IPS-15b (cell line): ENCODE results near the gene PIK3R3.
A peak's percentile ranks its signal among the peaks of the same experiment; 100 is the strongest.

ENCODE experiments used
- H3K27me3 ChIP-seq: one replicate; pipeline ENCODE4 v1.6.1; 2013; ENCODE audit warnings: low read length; ENCODE audit not compliant: control insufficient read depth, insufficient read depth
- H3K36me3 ChIP-seq: one replicate; pipeline ENCODE4 v1.6.1; 2013; ENCODE audit warnings: low read length; ENCODE audit not compliant: control insufficient read depth, insufficient read depth
- H3K4me1 ChIP-seq: one replicate; pipeline ENCODE4 v1.6.1; 2013; ENCODE audit warnings: mild to moderate bottlenecking, low read length; ENCODE audit not compliant: control insufficient read depth, insufficient read depth
- H3K4me3 ChIP-seq: one replicate; pipeline ENCODE4 v1.5.1; 2013; ENCODE audit warnings: low read depth, low read length
- H3K9ac ChIP-seq: one replicate; pipeline ENCODE4 v1.6.1; 2013; ENCODE audit warnings: low read depth, mild to moderate bottlenecking, low read length
- H3K9me3 ChIP-seq: one replicate; pipeline ENCODE4 v1.6.1; 2013; ENCODE audit warnings: mild to moderate bottlenecking, low read length; ENCODE audit not compliant: control insufficient read depth, insufficient read depth

PIK3R3 gene

GRCh38 chr1:46171351-46171750, 38.9 kb upstream of the PIK3R3 start:
- H3K9me3 ChIP-seq: no peaks in the 10 kb centered on the region
- H3K4me3 ChIP-seq: no peak overlapping the region
- no peaks in the 10 kb centered on the region for H3K36me3 ChIP-seq
- H3K27me3 ChIP-seq: peaks cover 19% of the 10 kb centered on the region
- peaks cover 16% of the 10 kb centered on the region for H3K4me1 ChIP-seq
- no peak overlapping the region for H3K9ac ChIP-seq

- Histone ChIP-seq H3K27me3 (peaks cover 20% of the 10 kb centered on the region), H3K36me3 (no peaks in the 10 kb centered on the region), H3K9me3 (no peaks in the 10 kb centered on the region), H3K9ac (no peak overlapping the region), H3K4me1 (peaks cover 18% of the 10 kb centered on the region), H3K4me3 (no peak overlapping the region)
Observed at GRCh38 chr1:46169811-46170454, 37.5 kb upstream of the PIK3R3 start.

GRCh38 chr1:46168477-46168876, 36.0 kb upstream of the PIK3R3 start:
- Histone ChIP-seq H3K27me3 (peaks cover 20% of the 10 kb centered on the region), H3K9me3 (no peaks in the 10 kb centered on the region)

GRCh38 chr1:46166521-46167462, 34.4 kb upstream of the PIK3R3 start:
- Histone ChIP-seq H3K27me3 (peaks cover 20% of the 10 kb centered on the region), H3K36me3 (no peaks in the 10 kb centered on the region), H3K4me1 (peaks cover 11% of the 10 kb centered on the region), H3K4me3 (peak overlapping the region; percentile 40), H3K9ac (peak overlapping the region; percentile 54), H3K9me3 (no peaks in the 10 kb centered on the region)

More at GRCh38 chr1:46168477-46168876, 36.0 kb upstream of the PIK3R3 start:
- H3K4me1 ChIP-seq: peaks cover 11% of the 10 kb centered on the region
- H3K36me3 ChIP-seq: no peaks in the 10 kb centered on the region
- no peak overlapping the region for H3K4me3 ChIP-seq
- no peak overlapping the region for H3K9ac ChIP-seq

GRCh38 chr1:46160212-46160611, 27.8 kb upstream of the PIK3R3 start:
- H3K36me3 ChIP-seq: no peaks in the 10 kb centered on the region
- H3K4me3 ChIP-seq: no peak overlapping the region
- no peaks in the 10 kb centered on the region for H3K27me3 ChIP-seq
- H3K9me3 ChIP-seq: no peaks in the 10 kb centered on the region
- H3K9ac ChIP-seq: no peak overlapping the region
- no peaks in the 10 kb centered on the region for H3K4me1 ChIP-seq

- Histone ChIP-seq H3K4me1 (no peaks in the 10 kb centered on the region), H3K9me3 (no peaks in the 10 kb centered on the region), H3K4me3 (no peak overlapping the region), H3K9ac (no peak overlapping the region), H3K27me3 (no peaks in the 10 kb centered on the region), H3K36me3 (no peaks in the 10 kb centered on the region)
Observed at GRCh38 chr1:46159516-46159915, 27.1 kb upstream of the PIK3R3 start.

- Histone ChIP-seq H3K9me3 (no peaks in the 10 kb centered on the region), H3K4me1 (no peaks in the 10 kb centered on the region), H3K36me3 (no peaks in the 10 kb centered on the region), H3K9ac (no peak overlapping the region), H3K4me3 (no peak overlapping the region), H3K27me3 (no peaks in the 10 kb centered on the region)
Observed at GRCh38 chr1:46158312-46159281, 26.2 kb upstream of the PIK3R3 start.

- Histone ChIP-seq H3K4me1 (no peaks in the 10 kb centered on the region), H3K4me3 (no peak overlapping the region), H3K9me3 (no peaks in the 10 kb centered on the region), H3K27me3 (no peaks in the 10 kb centered on the region), H3K9ac (no peak overlapping the region), H3K36me3 (no peaks in the 10 kb centered on the region)
Observed at GRCh38 chr1:46157916-46158311, 25.5 kb upstream of the PIK3R3 start.

- H3K4me1 ChIP-seq: no peaks in the 10 kb centered on the region
- H3K9me3 ChIP-seq: no peaks in the 10 kb centered on the region
- no peak overlapping the region for H3K4me3 ChIP-seq
- H3K9ac ChIP-seq: no peak overlapping the region
- no peaks in the 10 kb centered on the region for H3K27me3 ChIP-seq
- H3K36me3 ChIP-seq: no peaks in the 10 kb centered on the region
Observed at GRCh38 chr1:46153732-46154131, 21.3 kb upstream of the PIK3R3 start.

GRCh38 chr1:46153228-46153627, 20.8 kb upstream of the PIK3R3 start:
- Histone ChIP-seq H3K9me3 (no peaks in the 10 kb centered on the region), H3K4me1 (no peaks in the 10 kb centered on the region), H3K9ac (no peak overlapping the region), H3K36me3 (no peaks in the 10 kb centered on the region), H3K27me3 (no peaks in the 10 kb centered on the region), H3K4me3 (no peak overlapping the region)

- Histone ChIP-seq H3K4me1 (no peaks in the 10 kb centered on the region), H3K27me3 (no peaks in the 10 kb centered on the region), H3K9me3 (no peaks in the 10 kb centered on the region), H3K4me3 (no peak overlapping the region), H3K9ac (no peak overlapping the region), H3K36me3 (no peaks in the 10 kb centered on the region)
Observed at GRCh38 chr1:46152016-46152415, 19.6 kb upstream of the PIK3R3 start.
